GM19023 (cell line): Measurements from ENCODE around the gene VWCE.
"Not testable (repeated sequence)": the region's sequence is repeated elsewhere in the genome, so short reads cannot be mapped to it uniquely, and the experiment has no call there.

ENCODE experiments used
- ATAC-seq: cut with Tn5 transposase; IDR thresholded peaks from one replicate; pipeline ENCODE4 v1.9.1; 2021; ENCODE audit warnings: mild to moderate bottlenecking, moderate library complexity; ENCODE audit not compliant: unreplicated experiment

VWCE gene

DNA sequence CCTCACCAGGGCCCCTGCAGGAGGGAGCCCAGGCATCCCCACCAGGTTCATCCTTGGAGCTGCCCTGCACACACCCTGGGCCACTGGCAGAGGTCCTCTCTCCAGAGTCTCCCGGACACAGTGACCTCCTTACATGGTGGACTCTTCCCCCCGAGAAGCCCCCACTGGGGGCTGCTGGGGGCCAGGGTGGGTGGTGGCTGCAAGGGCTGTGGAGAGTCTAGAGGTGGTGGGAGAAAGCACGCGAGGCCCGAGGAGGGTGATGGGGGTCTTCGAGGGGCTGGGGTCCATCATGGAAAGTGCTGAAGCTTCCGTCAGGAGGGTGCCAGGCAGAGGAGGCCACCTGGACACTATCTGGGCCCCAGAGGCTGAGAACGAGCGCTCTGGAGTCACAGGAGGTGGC, 36.6 kb downstream of the VWCE start:
- ATAC-seq = no peak

DNA sequence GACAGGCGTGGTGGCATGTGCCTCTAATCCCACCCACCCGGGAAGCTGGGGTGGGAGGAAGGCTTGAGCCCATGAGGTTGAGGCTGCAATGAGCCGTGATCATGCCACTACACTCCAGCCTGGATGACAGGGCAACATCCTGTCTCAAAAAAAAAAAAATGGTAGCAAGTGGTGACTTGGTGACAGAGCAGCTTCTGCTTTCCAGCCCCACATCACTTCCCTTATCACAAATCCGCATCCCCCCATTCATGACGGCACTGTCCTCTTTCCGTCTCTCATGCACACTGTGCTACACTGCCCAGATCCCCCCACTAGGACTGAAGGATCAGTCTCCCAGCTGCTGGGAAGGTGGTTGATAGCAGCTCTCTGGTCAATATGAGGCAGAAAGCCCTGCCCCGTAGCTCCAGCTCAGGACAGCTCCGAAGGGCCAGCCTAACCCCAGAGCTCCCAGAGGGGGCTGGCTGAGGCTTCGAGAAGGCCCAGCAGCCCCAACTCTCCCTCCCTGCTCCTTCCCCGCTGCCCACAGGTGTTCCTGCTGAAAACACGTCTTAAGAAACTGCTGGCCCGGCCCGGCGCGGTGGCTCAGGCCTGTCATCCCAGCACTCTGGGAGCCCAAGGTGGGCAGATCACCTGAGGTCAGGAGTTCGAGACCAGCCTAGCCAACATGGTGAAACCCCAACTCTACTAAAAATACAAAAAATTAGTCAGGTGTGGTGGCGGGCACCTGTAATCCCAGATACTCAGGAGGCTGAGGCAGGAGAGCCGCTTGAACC, 38.2 kb downstream of the VWCE start:
- no peak for ATAC-seq

DNA sequence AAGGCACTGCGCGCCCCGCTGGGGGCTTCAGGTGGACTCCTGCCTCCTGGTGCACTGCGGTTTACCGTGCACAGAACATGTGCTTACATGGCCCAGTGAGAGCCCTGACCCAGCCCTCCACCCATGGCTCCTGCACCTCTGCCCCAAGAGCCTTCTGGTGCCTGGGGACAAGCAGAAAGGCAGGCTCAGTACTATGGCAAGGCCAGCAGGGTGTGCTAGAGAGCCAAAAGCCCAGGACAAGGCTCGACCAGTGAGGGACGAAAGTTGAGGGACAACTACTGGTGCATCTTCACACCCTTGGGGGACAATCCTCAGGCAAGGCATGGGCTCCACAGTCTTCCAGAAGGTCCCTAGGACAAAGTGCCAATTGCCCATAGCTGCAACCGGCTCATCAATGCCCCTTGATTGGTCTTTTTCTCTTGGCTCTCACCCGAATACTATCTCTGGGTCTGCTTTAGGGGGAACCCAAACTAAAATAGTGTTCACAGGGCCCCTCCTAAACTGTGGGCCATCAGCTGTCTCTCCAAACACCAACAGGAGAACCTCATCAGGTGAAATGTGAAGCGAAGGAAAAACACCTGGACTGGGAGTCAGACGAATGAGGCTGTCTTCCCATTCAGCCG, 40.6 kb downstream of the VWCE start:
- no peak for ATAC-seq

DNA sequence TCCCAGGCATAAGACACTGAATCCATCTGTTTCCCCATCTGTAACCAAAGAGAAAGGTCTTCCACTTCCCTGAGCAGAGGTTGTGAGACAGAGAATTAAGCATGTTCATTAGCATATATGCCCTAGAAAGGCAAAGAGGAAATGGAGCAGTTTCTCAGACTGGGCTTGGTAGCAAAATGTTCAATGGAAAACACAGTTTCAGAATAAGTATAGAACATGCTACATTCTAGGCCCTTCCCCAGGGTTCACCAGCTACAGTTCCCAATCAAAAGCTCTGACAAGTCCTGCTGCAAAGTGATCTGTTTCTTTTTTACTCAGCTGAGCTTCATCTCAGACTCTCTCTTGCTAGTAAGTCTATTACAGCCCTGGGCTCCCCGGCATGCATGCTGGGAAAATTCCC, 42.8 kb downstream of the VWCE start:
- not testable (repeated sequence) for ATAC-seq

DNA sequence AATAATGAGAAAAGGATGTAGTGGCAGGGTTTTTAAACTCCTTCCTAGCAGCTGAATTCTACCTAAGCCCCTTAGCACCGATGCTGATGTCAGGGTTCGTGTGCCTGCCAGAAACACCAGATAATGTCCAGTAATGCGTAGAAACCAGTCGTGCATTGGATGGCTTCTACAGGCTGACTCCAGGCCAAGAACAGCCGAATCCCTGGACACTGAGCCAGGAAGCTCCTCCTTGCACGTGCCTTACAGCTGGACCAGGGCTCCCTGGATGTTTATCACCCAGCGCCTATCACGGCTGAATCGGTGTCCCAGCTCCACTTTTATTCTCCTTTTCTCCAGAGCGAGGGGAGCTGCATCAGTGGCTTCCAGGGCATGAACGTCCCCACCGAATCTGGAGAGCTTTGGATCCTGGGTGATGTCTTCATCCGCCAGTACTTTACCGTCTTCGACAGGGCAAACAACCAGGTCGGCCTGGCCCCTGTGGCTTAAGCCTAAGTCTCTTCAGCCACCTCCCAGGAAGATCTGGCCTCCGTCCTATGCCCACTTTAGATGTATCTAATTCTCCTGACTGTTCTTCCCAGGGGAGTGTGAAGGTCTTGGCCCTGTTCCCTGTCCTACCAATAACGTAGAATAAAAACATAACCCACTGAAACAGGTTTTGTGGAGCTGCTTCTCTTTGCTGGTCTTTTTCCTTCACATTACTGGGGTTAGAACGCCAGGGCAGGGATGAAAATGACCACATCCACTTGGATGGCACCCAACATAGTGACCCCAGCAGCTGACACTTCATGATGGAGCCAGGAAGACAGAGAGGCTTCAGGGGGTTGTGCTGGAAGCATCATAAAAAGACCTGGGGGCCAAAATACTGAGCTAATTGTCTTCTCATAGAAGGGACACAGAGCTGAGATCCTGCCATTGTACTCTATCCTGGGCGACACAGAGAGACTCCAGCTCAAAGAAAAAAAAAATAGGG, 44.0 kb downstream of the VWCE start:
- ATAC-seq = not testable (repeated sequence)

DNA sequence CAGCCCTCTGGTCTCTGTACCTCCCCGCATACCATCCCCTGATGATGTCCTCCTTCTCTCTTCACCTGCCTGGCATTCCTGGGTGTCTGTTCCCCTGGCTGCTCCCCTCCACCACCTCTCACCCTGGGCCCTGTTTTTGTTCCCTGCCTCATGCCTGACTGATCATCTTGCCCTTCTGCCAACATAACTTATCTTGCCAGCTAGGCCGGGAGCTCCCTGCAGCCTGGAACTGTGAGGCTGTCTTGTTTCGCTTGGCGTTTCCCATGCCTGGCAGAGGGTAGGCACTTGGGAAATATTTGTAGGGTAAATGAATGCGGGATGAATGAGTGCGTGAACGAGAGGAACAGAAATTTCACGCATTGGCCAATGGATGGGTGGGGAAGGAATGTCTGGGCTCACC, 45.9 kb downstream of the VWCE start:
- ATAC-seq = not testable (repeated sequence)

DNA sequence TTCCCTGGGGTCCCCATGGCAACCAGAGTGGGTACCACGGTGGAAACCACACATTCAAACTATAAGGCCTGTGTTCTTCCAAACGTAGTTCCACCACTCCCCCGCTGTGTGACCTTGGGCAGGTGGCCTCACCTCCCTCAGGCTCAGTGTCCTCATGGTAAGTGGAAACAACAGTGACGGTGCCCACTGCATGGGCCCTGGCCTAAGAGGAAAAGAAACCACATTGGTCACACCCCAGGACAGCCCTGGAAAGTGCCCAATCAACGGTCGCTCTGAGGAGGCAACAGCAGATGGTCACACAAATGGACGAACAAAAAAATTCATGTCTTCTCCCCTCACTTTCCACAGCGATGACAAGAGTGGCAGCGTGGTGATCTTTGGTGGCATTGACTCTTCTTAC, 47.0 kb downstream of the VWCE start:
- ATAC-seq = not testable (repeated sequence)

DNA sequence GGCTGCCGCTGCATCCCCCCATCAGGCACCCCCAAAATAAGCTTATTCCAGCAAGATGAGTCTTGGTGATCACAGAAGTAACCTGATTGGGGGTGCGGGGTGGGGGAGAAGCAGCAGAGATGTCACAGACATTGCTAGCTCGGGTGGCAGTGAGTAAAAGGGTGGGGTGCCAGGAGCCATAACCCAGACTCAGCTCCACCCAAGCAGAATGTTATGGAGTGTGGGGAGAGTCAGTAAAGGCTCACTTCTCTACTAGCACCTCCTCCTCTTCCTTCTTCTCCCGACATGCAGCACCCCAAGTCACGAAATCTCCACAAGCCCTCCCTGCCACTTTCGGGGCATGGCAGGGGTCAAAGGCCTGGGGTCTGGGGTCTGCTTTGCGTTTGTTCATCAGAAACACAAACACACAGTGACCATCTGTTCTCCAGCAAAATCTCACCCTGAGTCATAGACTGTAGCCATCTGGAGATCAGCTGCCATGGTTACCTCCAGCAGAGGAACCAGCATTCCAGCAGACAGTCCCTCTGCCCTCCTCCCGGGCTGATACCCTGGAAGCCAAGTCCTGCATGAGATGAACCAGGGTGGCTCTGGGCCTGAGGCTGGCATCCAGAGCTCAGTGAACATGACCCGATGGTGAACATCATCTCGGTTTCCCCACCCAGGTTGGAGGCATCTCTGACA, 49.7 kb downstream of the VWCE start:
- ATAC-seq = not testable (repeated sequence)

DNA sequence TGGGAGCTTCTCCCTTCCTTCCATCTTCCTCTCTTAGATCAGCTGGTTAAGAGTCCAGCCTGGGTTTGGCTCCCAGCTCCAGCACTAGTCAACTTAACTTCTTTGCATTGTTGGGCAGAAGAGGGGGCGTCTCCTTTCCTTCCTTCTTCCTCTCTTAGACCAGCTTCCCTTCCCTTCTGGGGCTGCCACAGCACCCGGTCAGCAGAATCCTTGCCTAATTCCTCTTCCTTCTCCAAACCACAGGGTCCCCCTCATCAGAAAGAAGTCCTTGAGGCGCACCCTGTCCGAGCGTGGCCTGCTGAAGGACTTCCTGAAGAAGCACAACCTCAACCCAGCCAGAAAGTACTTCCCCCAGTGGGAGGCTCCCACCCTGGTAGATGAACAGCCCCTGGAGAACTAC, 53.6 kb downstream of the VWCE start:
- not testable (repeated sequence) for ATAC-seq

DNA sequence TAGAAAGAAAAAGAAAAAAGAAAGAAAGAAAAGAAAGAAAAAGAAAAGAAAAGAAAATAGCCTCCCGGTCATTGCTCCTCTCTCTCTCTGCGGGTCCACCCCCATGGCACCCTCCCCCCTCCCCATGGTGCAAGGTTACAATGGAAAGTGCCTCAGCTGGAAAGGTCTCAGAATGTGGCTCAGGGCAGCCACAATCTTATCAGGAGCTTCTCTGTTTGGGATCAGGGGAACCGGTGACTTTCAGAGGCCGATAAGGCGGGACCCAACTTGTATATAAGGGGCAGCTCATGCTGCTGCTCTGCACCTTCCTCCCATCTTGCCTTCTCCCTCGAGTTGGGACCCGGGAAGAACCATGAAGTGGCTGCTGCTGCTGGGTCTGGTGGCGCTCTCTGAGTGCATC, 54.2 kb downstream of the VWCE start, which contains the start of gene PGA5:
TSS of gene PGA5 (plus strand) at position 301 of the 400 bp plus-strand sequence. CDS start at position 353, 52 bp downstream.
- ATAC-seq = not testable (repeated sequence)

DNA sequence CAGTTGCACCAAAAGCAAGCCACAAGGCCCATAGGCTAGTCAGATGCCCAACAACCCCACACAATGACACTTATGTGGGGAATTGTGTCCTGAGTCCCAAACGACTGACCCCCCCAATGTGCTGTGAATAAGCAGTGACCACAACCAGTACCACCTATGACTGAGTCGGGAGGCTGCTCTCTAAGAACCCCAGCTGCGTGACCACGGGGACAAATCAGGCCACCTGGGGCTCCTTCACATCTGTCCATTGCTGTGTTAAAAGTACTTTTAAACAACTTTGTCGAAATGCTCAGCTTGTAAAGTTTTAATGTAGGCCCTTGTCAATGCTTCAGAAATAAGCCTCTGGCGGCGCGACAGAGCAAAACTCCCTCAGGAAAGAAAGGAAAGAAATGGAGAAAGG, 54.8 kb downstream of the VWCE start:
- not testable (repeated sequence) for ATAC-seq

DNA sequence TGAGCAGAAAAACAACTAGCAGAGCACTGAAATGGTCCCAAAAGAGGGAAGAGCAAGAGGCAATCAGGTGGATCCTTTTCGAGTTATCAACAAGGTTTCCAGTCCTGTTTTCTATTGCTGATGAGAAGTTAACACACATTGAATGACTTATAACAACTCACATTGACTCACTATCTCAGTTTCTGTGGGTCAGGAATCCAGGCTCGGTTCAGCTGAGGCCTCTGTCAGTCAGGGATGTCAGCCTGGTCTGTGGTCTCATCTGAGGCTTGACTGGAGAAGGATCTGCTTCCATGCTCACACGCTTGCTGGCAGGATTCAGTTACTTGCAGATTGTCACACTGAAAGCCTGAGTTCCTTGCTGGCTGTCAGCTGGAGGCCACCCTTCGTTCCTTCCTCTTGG, 58.0 kb downstream of the VWCE start:
- not testable (repeated sequence) for ATAC-seq

DNA sequence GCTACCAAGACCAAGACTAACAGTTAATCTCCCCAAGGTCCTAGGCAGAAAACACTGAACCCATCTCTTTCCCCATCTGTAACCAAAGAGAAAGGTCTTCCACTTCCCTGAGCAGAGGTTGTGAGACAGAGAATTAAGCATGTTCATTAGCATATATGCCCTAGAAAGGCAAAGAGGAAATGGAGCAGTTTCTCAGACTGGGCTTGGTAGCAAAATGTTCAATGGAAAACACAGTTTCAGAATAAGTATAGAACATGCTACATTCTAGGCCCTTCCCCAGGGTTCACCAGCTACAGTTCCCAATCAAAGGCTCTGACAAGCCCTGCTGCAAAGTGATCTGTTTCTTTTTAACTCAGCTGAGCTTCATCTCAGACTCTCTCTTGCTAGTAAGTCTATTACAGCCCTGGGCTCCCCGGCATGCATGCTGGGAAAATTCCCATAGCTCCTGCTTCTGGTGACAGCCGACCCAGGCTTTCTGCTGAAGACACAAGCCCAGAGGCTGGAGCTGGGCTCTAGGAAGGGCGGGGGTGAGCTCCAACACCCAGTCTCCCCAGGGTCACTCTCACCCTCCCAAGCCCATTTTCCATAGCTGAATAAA, 62.5 kb downstream of the VWCE start:
- ATAC-seq = not testable (repeated sequence)

DNA sequence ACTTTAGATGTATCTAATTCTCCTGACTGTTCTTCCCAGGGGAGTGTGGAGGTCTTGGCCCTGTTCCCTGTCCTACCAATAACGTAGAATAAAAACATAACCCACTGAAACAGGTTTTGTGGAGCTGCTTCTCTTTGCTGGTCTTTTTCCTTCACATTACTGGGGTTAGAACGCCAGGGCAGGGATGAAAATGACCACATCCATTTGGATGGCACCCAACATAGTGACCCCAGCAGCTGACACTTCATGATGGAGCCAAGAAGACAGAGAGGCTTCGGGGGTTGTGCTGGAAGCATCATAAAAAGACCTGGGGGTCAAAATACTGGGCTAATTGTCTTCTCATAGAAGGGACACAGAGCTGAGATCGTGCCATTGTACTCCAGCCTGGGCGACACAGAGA, 63.5 kb downstream of the VWCE start:
- ATAC-seq = not testable (repeated sequence)

DNA sequence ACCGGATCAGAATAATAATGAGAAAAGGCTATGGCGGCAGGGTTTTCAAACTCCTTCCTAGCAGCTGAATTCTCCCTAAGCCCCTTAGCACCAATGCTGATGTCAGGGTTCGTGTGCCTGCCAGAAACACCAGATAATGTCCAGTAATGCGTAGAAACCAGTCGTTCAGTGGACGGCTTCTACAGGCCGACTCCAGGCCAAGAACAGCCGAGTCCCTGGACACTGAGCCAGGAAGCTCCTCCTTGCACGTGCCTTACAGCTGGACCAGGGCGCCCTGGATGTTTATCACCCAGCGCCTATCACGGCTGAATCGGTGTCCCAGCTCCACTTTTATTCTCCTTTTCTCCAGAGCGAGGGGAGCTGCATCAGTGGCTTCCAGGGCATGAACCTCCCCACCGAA, 64.1 kb downstream of the VWCE start:
- not testable (repeated sequence) for ATAC-seq

DNA sequence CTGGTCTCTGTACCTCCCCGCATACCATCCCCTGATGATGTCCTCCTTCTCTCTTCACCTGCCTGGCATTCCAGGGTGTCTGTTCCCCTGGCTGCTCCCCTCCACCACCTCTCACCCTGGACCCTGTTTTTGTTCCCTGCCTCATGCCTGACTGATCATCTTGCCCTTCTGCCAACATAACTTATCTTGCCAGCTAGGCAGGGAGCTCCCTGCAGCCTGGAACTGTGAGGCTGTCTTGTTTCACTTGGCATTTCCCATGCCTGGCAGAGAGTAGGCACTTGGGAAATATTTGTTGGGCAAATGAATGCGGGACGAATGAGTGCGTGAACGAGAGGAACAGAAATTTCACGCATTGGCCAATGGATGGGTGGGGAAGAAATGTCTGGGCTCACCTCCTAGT, 65.7 kb downstream of the VWCE start:
- not testable (repeated sequence) for ATAC-seq

DNA sequence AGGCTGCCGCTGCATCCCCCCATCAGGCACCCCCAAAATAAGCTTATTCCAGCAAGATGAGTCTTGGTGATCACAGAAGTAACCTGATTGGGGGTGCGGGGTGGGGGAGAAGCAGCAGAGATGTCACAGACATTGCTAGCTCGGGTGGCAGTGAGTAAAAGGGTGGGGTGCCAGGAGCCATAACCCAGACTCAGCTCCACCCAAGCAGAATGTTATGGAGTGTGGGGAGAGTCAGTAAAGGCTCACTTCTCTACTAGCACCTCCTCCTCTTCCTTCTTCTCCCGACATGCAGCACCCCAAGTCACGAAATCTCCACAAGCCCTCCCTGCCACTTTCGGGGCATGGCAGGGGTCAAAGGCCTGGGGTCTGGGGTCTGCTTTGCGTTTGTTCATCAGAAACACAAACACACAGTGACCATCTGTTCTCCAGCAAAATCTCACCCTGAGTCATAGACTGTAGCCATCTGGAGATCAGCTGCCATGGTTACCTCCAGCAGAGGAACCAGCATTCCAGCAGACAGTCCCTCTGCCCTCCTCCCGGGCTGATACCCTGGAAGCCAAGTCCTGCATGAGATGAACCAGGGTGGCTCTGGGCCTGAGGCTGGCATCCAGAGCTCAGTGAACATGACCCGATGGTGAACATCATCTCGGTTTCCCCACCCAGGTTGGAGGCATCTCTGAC, 68.5 kb downstream of the VWCE start:
- ATAC-seq = not testable (repeated sequence)

DNA sequence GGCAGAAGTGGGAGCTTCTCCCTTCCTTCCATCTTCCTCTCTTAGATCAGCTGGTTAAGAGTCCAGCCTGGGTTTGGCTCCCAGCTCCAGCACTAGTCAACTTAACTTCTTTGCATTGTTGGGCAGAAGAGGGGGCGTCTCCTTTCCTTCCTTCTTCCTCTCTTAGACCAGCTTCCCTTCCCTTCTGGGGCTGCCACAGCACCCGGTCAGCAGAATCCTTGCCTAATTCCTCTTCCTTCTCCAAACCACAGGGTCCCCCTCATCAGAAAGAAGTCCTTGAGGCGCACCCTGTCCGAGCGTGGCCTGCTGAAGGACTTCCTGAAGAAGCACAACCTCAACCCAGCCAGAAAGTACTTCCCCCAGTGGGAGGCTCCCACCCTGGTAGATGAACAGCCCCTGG, 72.4 kb downstream of the VWCE start:
- ATAC-seq = not testable (repeated sequence)

DNA sequence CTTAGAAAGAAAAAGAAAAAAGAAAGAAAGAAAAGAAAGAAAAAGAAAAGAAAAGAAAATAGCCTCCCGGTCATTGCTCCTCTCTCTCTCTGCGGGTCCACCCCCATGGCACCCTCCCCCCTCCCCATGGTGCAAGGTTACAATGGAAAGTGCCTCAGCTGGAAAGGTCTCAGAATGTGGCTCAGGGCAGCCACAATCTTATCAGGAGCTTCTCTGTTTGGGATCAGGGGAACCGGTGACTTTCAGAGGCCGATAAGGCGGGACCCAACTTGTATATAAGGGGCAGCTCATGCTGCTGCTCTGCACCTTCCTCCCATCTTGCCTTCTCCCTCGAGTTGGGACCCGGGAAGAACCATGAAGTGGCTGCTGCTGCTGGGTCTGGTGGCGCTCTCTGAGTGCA, 73.1 kb downstream of the VWCE start, which contains the start of gene PGA4:
TSS of gene PGA4 (plus strand) at position 301 of the 400 bp plus-strand sequence. CDS start at position 355, 54 bp downstream.
- ATAC-seq = not testable (repeated sequence)
